H1 (cell line): Measurements from ENCODE around the gene COL12A1. TPM values are rescaled to one million over a fixed set of nuclear protein-coding genes. Genes with fewer than 3 reads are reported as not detected.

Experiments used
- CTCF ChIA-PET: fragments of 300-600 bp; sonication (Branson Sonifier 250); formaldehyde crosslinking; loops from one replicate; lab custom pipeline; 2021; ENCODE audit not compliant: partially characterized antibody; lab: Charles Lee
- POLR2A ChIA-PET: fragments of 300-600 bp; sonication (Branson Sonifier 250); formaldehyde crosslinking; loops from one replicate; lab custom pipeline; 2021; ENCODE audit warnings: inconsistent platforms; ENCODE audit not compliant: partially characterized antibody; lab: Charles Lee
- DNase-seq, 2 experiments: peaks; one replicate each; pipeline versions ENCODE4 v3.0.0 to v3.0.0-alpha.2; 2010 to 2022; ENCODE audit warnings: low spot score in 2 of 2, low read depth in 1 of 2, mixed read lengths in 1 of 2
- FAIRE-seq: peaks from 2 replicates; lab custom pipeline; 2011; peaks lifted over from hg19 to GRCh38; lab: Jason Lieb, UNC
- H2AFZ ChIP-seq: 2 replicates; pipeline ENCODE4 v1.8.1; 2012; ENCODE audit warnings: low read length, inconsistent platforms
- H2AK5ac ChIP-seq: 2 replicates; pipeline ENCODE4 v1.6.1; 2013; ENCODE audit warnings: low read depth, low read length
- H2BK120ac ChIP-seq: replicated peaks from 2 replicates; pipeline ENCODE3; 2013; ENCODE audit warnings: low read depth, low read length, inconsistent platforms
- H2BK12ac ChIP-seq: 2 replicates; pipeline ENCODE4 v1.6.1; 2013; ENCODE audit warnings: low read depth, low read length
- H2BK15ac ChIP-seq: 2 replicates; pipeline ENCODE4 v1.6.1; 2013; ENCODE audit warnings: low read length
- H2BK20ac ChIP-seq: 2 replicates; pipeline ENCODE4 v1.6.1; 2013; ENCODE audit warnings: low read length
- H2BK5ac ChIP-seq: 2 replicates; pipeline ENCODE4 v1.6.1; 2013; ENCODE audit warnings: low read depth, low read length
- H3K14ac ChIP-seq: 2 replicates; pipeline ENCODE4 v1.6.1; 2013; ENCODE audit warnings: inconsistent platforms; ENCODE audit not compliant: insufficient read length
- H3K18ac ChIP-seq: 2 replicates; pipeline ENCODE4 v1.6.1; 2013; ENCODE audit warnings: low read length; ENCODE audit errors: extremely low read depth
- H3K23ac ChIP-seq: 2 replicates; pipeline ENCODE4 v1.6.1; 2013; ENCODE audit warnings: inconsistent platforms; ENCODE audit not compliant: insufficient read length
- H3K23me2 ChIP-seq: 2 replicates; pipeline ENCODE4 v1.6.1; 2013; ENCODE audit warnings: low read depth, low read length
- H3K27ac ChIP-seq: 2 replicates; pipeline ENCODE4 v1.6.1; 2011; ENCODE audit warnings: low read depth, low read length, inconsistent platforms
- H3K27me3 ChIP-seq, 4 experiments: replicated peaks in 1 of 4; 1 replicate in 1 of 4; 2 replicates in 3 of 4; pipeline versions ENCODE4 v1.6.1 to v1.8.1; 2011 to 2013; ENCODE audit warnings: low read length in 3 of 4, mild to moderate bottlenecking in 3 of 4, inconsistent platforms in 2 of 4, mixed read lengths in 2 of 4, moderate library complexity in 1 of 4; ENCODE audit not compliant: control insufficient read depth in 3 of 4, insufficient read depth in 3 of 4; ENCODE audit errors: extremely low read depth in 1 of 4
- H3K36me3 ChIP-seq, 4 experiments: 2 replicates each; pipeline versions ENCODE4 v1.6.1 to v1.8.1; 2011 to 2013; ENCODE audit warnings: mild to moderate bottlenecking in 4 of 4, low read length in 3 of 4, moderate library complexity in 2 of 4, control low read depth in 1 of 4, inconsistent platforms in 1 of 4; ENCODE audit not compliant: insufficient read depth in 4 of 4, control insufficient read depth in 2 of 4
- H3K4ac ChIP-seq: replicated peaks from 2 replicates; pipeline ENCODE3; 2013; ENCODE audit warnings: low read length, low read depth, mixed read lengths, inconsistent platforms; ENCODE audit not compliant: insufficient read length
- H3K4me1 ChIP-seq, 4 experiments: replicated peaks in 1 of 4; 1 replicate in 1 of 4; 2 replicates in 3 of 4; pipeline versions ENCODE4 v1.6.1 to v1.8.1; 2011 to 2013; ENCODE audit warnings: low read length in 3 of 4, inconsistent platforms in 2 of 4, mixed read lengths in 1 of 4; ENCODE audit not compliant: insufficient read depth in 4 of 4, control insufficient read depth in 3 of 4
- H3K4me2 ChIP-seq, 2 experiments: 2 replicates each; pipeline versions ENCODE4 v1.6.1 to v1.8.1; 2011 to 2013; ENCODE audit warnings: low read depth in 2 of 2, low read length in 2 of 2, control low read depth in 1 of 2, inconsistent platforms in 1 of 2, mild to moderate bottlenecking in 1 of 2; ENCODE audit not compliant: insufficient read depth in 1 of 2
- H3K4me3 ChIP-seq, 4 experiments: fragments of 200-600, 300-600 bp in 1 of 4; sonication (generic), shearing (Covaris generic), sonication (Bioruptor Twin) in 1 of 4; 2 replicates each; pipeline versions ENCODE4 v1.5.1 to v1.8.1; 2011 to 2016; ENCODE audit warnings: low read length in 4 of 4, low read depth in 3 of 4, control low read depth in 2 of 4, inconsistent platforms in 2 of 4, mild to moderate bottlenecking in 2 of 4, mixed read lengths in 1 of 4, moderate library complexity in 1 of 4; ENCODE audit not compliant: insufficient read depth in 2 of 4; ENCODE audit errors: extremely low read depth in 1 of 4
- H3K56ac ChIP-seq: replicated peaks from 2 replicates; pipeline ENCODE3; 2013; ENCODE audit warnings: low read depth, mild to moderate bottlenecking, mixed read lengths, low read length, inconsistent platforms; ENCODE audit not compliant: insufficient read length
- H3K79me1 ChIP-seq: 2 replicates; pipeline ENCODE4 v1.6.1; 2013; ENCODE audit warnings: low read depth, low read length, control low read depth
- H3K79me2 ChIP-seq, 2 experiments: 2 replicates each; pipeline versions ENCODE4 v1.6.1 to v1.8.1; 2012 to 2013; ENCODE audit warnings: low read length in 2 of 2, mild to moderate bottlenecking in 2 of 2, inconsistent platforms in 1 of 2; ENCODE audit not compliant: insufficient read depth in 2 of 2, control insufficient read depth in 1 of 2
- H3K9ac ChIP-seq, 4 experiments: replicated peaks in 1 of 4; 1 replicate in 1 of 4; 2 replicates in 3 of 4; pipeline versions ENCODE4 v1.6.1 to v1.8.1; 2011 to 2013; ENCODE audit warnings: low read depth in 3 of 4, low read length in 3 of 4, control low read depth in 2 of 4, mild to moderate bottlenecking in 2 of 4, moderate library complexity in 2 of 4, inconsistent platforms in 1 of 4; ENCODE audit errors: extremely low read depth in 1 of 4
- H3K9me3 ChIP-seq, 2 experiments: 2 replicates each; pipeline versions ENCODE4 v1.6.1 to v1.8.1; 2012 to 2013; ENCODE audit warnings: mild to moderate bottlenecking in 2 of 2, moderate library complexity in 2 of 2, control low read depth in 1 of 2, inconsistent platforms in 1 of 2, low read depth in 1 of 2, low read length in 1 of 2, mixed read lengths in 1 of 2; ENCODE audit not compliant: insufficient read depth in 2 of 2
- H4K20me1 ChIP-seq, 2 experiments: replicated peaks in 1 of 2; 2 replicates each; pipeline versions ENCODE3 to v1.8.1; 2011 to 2013; ENCODE audit warnings: inconsistent platforms in 2 of 2, low read length in 2 of 2, mild to moderate bottlenecking in 1 of 2; ENCODE audit not compliant: insufficient read depth in 2 of 2, control insufficient read depth in 1 of 2
- H4K5ac ChIP-seq: 2 replicates; pipeline ENCODE4 v1.6.1; 2013; ENCODE audit warnings: low read length, low read depth, mixed read lengths, inconsistent platforms; ENCODE audit not compliant: insufficient read length
- H4K8ac ChIP-seq: 2 replicates; pipeline ENCODE4 v1.8.0; 2013; ENCODE audit warnings: mild to moderate bottlenecking, moderate library complexity, low read length, inconsistent platforms; ENCODE audit not compliant: insufficient read depth; ENCODE audit errors: extremely low read depth
- H4K91ac ChIP-seq: replicated peaks from 2 replicates; pipeline ENCODE3; 2013; ENCODE audit warnings: low read length, mixed read lengths, inconsistent platforms; ENCODE audit not compliant: insufficient read length
- CHD2 ChIP-seq: IDR thresholded peaks from 2 replicates; pipeline ENCODE4 v1.6.1; 2012; ENCODE audit warnings: low read length, improper control_type of control experiment
- HDAC2 ChIP-seq, 2 experiments: fragments of 300-600 bp in 1 of 2; sonication (generic) in 1 of 2; IDR thresholded peaks; 2 replicates each; pipeline ENCODE4 v1.6.1; 2011 to 2012; ENCODE audit warnings: low read depth in 2 of 2, low read length in 2 of 2, mild to moderate bottlenecking in 2 of 2, moderate library complexity in 2 of 2, borderline replicate concordance in 1 of 2, inconsistent platforms in 1 of 2
- JUN ChIP-seq: IDR thresholded peaks from 2 replicates; pipeline ENCODE4 v1.6.1; 2011; ENCODE audit warnings: low read depth, mild to moderate bottlenecking, improper control_type of control experiment, low read length
- JUND ChIP-seq: IDR thresholded peaks from 2 replicates; pipeline ENCODE4 v1.6.1; 2011; ENCODE audit warnings: mild to moderate bottlenecking, improper control_type of control experiment, low read length
- KDM5A ChIP-seq: fragments of 200-600 bp; IDR thresholded peaks from 2 replicates; pipeline ENCODE4 v1.7.1; 2012; ENCODE audit warnings: mild to moderate bottlenecking, low read length, inconsistent platforms, mixed read lengths
- RAD21 ChIP-seq, 2 experiments: IDR thresholded peaks in 1 of 2; conservative IDR thresholded peaks in 1 of 2; 2 replicates each; pipeline ENCODE4 v1.6.1; 2011; ENCODE audit warnings: low read depth in 2 of 2, low read length in 2 of 2, improper control_type of control experiment in 1 of 2, inconsistent platforms in 1 of 2, mild to moderate bottlenecking in 1 of 2, moderate library complexity in 1 of 2
- SP1 ChIP-seq: IDR thresholded peaks from 2 replicates; pipeline ENCODE4 v1.6.1; 2011; ENCODE audit warnings: low read depth, low read length
- SP4 ChIP-seq: IDR thresholded peaks from 2 replicates; pipeline ENCODE4 v1.6.1; 2012; ENCODE audit warnings: low read length, inconsistent platforms
- SRF ChIP-seq: IDR thresholded peaks from 2 replicates; pipeline ENCODE4 v1.6.1; 2011; ENCODE audit warnings: mild to moderate bottlenecking, low read depth, low read length, moderate library complexity
- WGBS, 2 experiments: shearing (Covaris generic) in 1 of 2; methylation state at CpG; one replicate each; pipeline versions ENCODE4 v1.1.6 to v1.1.7; 2013 to 2015; ENCODE audit warnings: low lambda C conversion rate in 2 of 2, mixed read lengths in 2 of 2, inconsistent platforms in 1 of 2, low coverage in 1 of 2, missing lambda C conversion rate in 1 of 2; ENCODE audit not compliant: insufficient replicate concordance in 2 of 2, insufficient coverage in 1 of 2, insufficient read length in 1 of 2; ENCODE audit errors: extremely low coverage in 1 of 2, missing lambda C conversion rate in 1 of 2; 5-methylcytosine and 5-hydroxymethylcytosine counted together
- polyA plus RNA-seq, 7 experiments: library from polyadenylated mRNA; depleted of rRNA in 3 of 7; stranded (reverse) in 5 of 7; unstranded in 2 of 7; fragments of >200 nt in 5 of 7; fragments of 200-250 nt in 2 of 7; gene quantifications; 1 replicate in 5 of 7; 2 replicates in 1 of 7; 4 replicates in 1 of 7; pipeline versions ENCODE4 v1.2.1 to v1.2.3, GENCODE V29; 2011 to 2013; ENCODE audit warnings: missing spikeins in 2 of 7, mixed read lengths in 2 of 7
- total RNA-seq: library from RNA; stranded (reverse); fragmentation: NEBNext Ultra II Directional; extraction: Animal tissue kit (Norgen Biotek cat#: 25700); gene quantifications from 2 replicates; pipeline ENCODE4 v1.2.1, GENCODE V29; 2021

COL12A1 gene
- total and polyA plus RNA-seq, 2 of the 8 experiments (the other 6 are each of a cell fraction or from before 2014, with no cell fraction given) = 1.4 to 4.7 TPM

DNA sequence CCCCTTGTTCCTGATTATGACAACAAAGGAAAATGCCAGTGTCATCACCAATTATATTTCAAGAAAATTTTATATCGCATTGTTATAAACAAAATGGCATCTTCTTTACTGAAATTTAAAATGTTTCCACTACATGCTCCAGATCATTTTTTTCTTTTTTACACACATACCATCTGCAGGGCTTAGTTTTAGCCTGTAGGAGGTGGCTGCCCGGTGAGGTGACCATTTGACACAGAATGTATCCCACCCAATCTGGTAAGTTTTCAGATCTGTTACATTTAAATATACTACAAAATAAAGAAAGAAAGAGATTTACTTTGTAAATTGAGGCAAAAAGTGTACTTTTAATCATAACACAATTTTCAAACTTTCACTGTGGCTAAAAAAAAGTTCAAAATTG lies 81.8 kb downstream of the COL12A1 start:
- POLR2A ChIA-PET = no interaction called here
- TF ChIP-seq RAD21 (IDR thresholded peaks at IDR 0.05 in 1 of 2, conservative IDR thresholded peaks at IDR 0.05 in 1 of 2; ENCODE audit: low read depth in 2 of 2, low read length in 2 of 2) (no peak), CHD2 (no peak), SP1 (no peak), JUN (no peak), SP4 (no peak), JUND (no peak), SRF (no peak), HDAC2 (IDR thresholded peaks at IDR 0.05; ENCODE audit: borderline replicate concordance in 1 of 2, low read depth in 2 of 2, low read length in 2 of 2) (no peak), KDM5A (no peak)
- TF ChIP-seq, all 59 proteins: peak for 0

More for the DNA sequence above, 81.8 kb downstream of the COL12A1 start:
- H2AFZ ChIP-seq = no peak overlapping the region
- no peak overlapping the region for H2BK15ac ChIP-seq
- no peak overlapping the region for H3K27ac ChIP-seq
- CTCF ChIA-PET = interaction anchor here (1.3 kb wide), 1 partner anchor 504 kb away, joined by 3 read pairs; no protein-coding TSS in a partner anchor
- H3K9me3 ChIP-seq = no peaks in the 10 kb centered on the region
- H3K79me1 ChIP-seq = no peaks in the 10 kb centered on the region
- no peak overlapping the region for H4K5ac ChIP-seq
- no peaks in the 10 kb centered on the region for H3K27me3 ChIP-seq
- no peaks in the 10 kb centered on the region for H3K79me2 ChIP-seq
- no peak overlapping the region for H3K4ac ChIP-seq
- H2BK5ac ChIP-seq = no peak overlapping the region
- H2BK20ac ChIP-seq = no peak overlapping the region
- no peaks in the 10 kb centered on the region for H3K4me1 ChIP-seq
- H2BK120ac ChIP-seq = no peak overlapping the region
- H3K4me2 ChIP-seq = no peak overlapping the region
- no peaks in the 10 kb centered on the region for H4K20me1 ChIP-seq
- no peaks in the 10 kb centered on the region for H3K36me3 ChIP-seq
- DNase-seq = no peak
- no peaks in the 10 kb centered on the region for H3K23me2 ChIP-seq
- no peak overlapping the region for H3K4me3 ChIP-seq
- no peak overlapping the region for H3K9ac ChIP-seq
- H3K14ac ChIP-seq = no peak overlapping the region
- FAIRE-seq = no peak
- H4K8ac ChIP-seq = no peak overlapping the region
- H3K23ac ChIP-seq = no peak overlapping the region
- WGBS, 2 experiments = 81% methylated on average over 2 of the region's 2 CpGs; no CpG with 5 or more reads in 1 of the 2 experiments
- no peak overlapping the region for H3K18ac ChIP-seq
- no peak overlapping the region for H2AK5ac ChIP-seq
- no peak overlapping the region for H2BK12ac ChIP-seq
- H3K56ac ChIP-seq = no peak overlapping the region
- no peak overlapping the region for H4K91ac ChIP-seq
